Psoas muscle (tissue), 8 donors: Measurements from ENCODE around the gene UXS1. TPM values are rescaled to one million over a fixed set of nuclear protein-coding genes. Genes with fewer than 3 reads are reported as not detected.
A peak's percentile ranks its signal among the peaks of the same experiment; 100 is the strongest.

Experiments used
- ATAC-seq, 4 donors: fragments of 200-7000 bp; cut with Tn5 transposase; one replicate each; pipeline ENCODE4 v1.9.1; 2020; ENCODE audit warnings: moderate library complexity in 3 of 4, mild to moderate bottlenecking in 2 of 4
- DNase-seq, 2 donors: peaks; one replicate each; pipeline ENCODE4 v3.0.0-alpha.2; 2020
- H3K27ac ChIP-seq: fragments of 200-600 bp; one replicate; pipeline ENCODE4 v1.8.0; 2022
- H3K27me3 ChIP-seq, 3 donors: fragments of 200-600 bp in 1 of 3; one replicate each; pipeline versions ENCODE4 v1.6.1 to v1.8.0; 2013 to 2022; ENCODE audit warnings: low read length in 2 of 3, mild to moderate bottlenecking in 2 of 3, moderate library complexity in 1 of 3; ENCODE audit not compliant: insufficient read depth in 3 of 3
- H3K36me3 ChIP-seq, 2 donors: fragments of 200-600 bp in 1 of 2; one replicate each; pipeline versions ENCODE4 v1.6.1 to v1.8.0; 2013 to 2022; ENCODE audit warnings: low read depth in 1 of 2, mild to moderate bottlenecking in 1 of 2, moderate library complexity in 1 of 2; ENCODE audit not compliant: insufficient read depth in 1 of 2
- H3K4me1 ChIP-seq: fragments of 200-600 bp; one replicate; pipeline ENCODE4 v1.8.0; 2022
- H3K4me3 ChIP-seq: fragments of 200-600 bp; one replicate; pipeline ENCODE4 v1.8.0; 2022; ENCODE audit warnings: mild to moderate bottlenecking
- H3K9me3 ChIP-seq: fragments of 200-600 bp; one replicate; pipeline ENCODE4 v1.8.0; 2022
- CTCF ChIP-seq: fragments of 200-600 bp; IDR thresholded peaks from one replicate; pipeline ENCODE4 v1.8.0; 2022; ENCODE audit warnings: antibody characterized with exemption
- WGBS, 3 donors: extraction: QIAGEN DNeasy Blood & Tissue Kit; methylation state at CpG; one replicate each; pipeline versions ENCODE4 v1.1.6 to v1.1.7; 2013; 5-methylcytosine and 5-hydroxymethylcytosine counted together
- intact Hi-C, 2 donors: fragments of 100-400 bp; cut with DNase I; formaldehyde crosslinking; loops; one replicate each; pipeline versions ENCODE4 v1.11.0 to v1.14.2; 2022
- polyA plus RNA-seq, 3 donors: library from polyadenylated mRNA; stranded (reverse); fragments of 200-250 nt; gene quantifications; one replicate each; pipeline ENCODE4 v1.2.3, GENCODE V29; 2013
- total RNA-seq, 4 donors: library from RNA; stranded (reverse); fragmentation: NEBNext Ultra II Directional in 2 of 4; extraction: Animal tissue kit (Norgen Biotek cat#: 25700) in 2 of 4; gene quantifications; one replicate each; pipeline versions ENCODE4 v1.2.1 to v1.2.4, GENCODE V29; 2021 to 2023
- donor health status: healthy with polysubstance abuse.
- donor health status: DM: no; HTN: no; CAD: no; lungs with moderate emphysema.
- donor health status: Bipolar disorder and iron deficiency.
- donor health status: healthy.
- donor health status: DM: yes; HTN: yes; CAD: no.
- donor health status: DM: no; HTN: no; CAD: no.
- donor health status: DM: no; HTN: no; CAD: no.
- donor health status: DM: yes; HTN: yes; CAD: no.

Gene UXS1
- total and polyA plus RNA-seq, 7 donors, result 12.2 to 36.0 (median 22.5) TPM

DNA sequence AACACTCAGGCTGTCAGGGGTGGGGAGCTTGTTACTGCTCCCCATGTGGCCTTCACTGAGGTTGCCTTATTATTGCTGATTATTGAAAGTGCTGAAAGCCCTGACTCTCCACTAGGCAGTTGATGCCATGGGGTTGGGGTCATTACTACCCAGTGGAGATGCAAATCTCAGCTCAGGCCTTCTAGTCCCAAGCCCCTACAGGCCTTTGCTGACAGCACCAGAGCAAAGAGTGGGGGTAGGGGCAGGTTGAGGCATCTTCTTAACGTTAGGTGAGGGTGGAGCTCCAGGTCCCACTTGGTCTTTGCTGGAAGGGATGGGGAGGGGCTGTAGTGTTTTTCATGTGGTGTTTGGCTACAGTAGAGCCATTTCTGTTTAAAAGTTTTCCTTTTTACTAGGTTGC is 104.5 kb downstream of the UXS1 start:
- no peak for DNase-seq
- H3K27ac ChIP-seq, result no peak overlapping the region
- intact Hi-C loops, result loop anchor here (5.0 to 10.0 kb wide), 2 partner anchors 512 to 515 kb away; no protein-coding TSS in a partner anchor
- peaks cover 3 to 20% of the 10 kb centered on the region in 2 donors for H3K36me3 ChIP-seq
- WGBS, 3 donors, result 71 to 95% (median 80%) methylated on average over 1 of the region's 1 CpG
- H3K4me1 ChIP-seq, result no peaks in the 10 kb centered on the region
- no peaks in the 10 kb centered on the region for H3K27me3 ChIP-seq
- no peak overlapping the region for H3K4me3 ChIP-seq
- TF ChIP-seq CTCF, result no peak
- no peak for ATAC-seq
- no peaks in the 10 kb centered on the region for H3K9me3 ChIP-seq

DNA sequence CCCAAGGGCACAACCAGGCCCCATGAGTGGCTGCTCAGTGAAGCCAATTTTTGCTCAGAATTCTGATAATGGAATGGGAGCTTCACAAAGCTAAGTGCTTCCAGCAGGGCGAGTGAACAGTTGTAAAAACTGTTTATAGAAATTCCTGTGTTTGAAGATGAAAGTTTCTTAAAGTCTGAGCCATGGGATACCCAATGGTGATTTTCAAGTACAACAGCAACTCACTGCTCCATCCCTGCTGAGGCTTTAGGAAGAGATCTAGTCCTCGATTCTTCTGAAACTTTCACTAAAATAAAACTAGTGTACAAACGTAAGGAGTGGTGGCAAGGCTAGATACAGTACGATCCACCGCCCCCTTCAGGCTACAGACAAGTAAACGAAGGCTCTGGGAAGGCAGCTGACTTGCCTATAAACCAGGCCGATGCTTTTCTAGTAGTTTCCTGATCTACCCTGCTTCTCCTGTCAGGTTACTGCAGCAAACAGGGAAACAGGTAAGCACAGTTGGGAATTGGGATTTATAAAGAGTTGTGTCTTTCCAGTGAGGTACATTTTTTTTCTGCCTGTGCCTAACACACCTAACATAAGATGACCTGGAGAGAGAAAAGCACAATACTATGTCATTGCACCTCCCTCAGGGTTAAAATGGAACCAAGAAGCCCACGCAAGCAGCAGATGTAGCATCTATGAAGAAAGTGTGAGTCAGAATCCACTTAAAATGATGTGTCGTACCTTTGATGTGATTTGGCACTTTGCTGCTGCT is 108.7 kb downstream of the UXS1 start:
- peak; percentile 27 for TF ChIP-seq CTCF
- Histone ChIP-seq H3K4me1 (no peaks in the 10 kb centered on the region), H3K4me3 (no peak overlapping the region), H3K27ac (no peak overlapping the region), H3K27me3 (no peaks in the 10 kb centered on the region), H3K36me3 (no peaks in the 10 kb centered on the region), H3K9me3 (no peaks in the 10 kb centered on the region)
- intact Hi-C loops, result loop anchor here in 1 of 2 donors (5.0 kb wide), 1 partner anchor 508 kb away; no protein-coding TSS in a partner anchor
- peak in 3 of 4 donors; percentile 27 to 69 (median 59) for ATAC-seq
- WGBS, 3 donors, result 54 to 71% (median 61%) methylated on average over 9 of the region's 9 CpGs
- no peak for DNase-seq

DNA sequence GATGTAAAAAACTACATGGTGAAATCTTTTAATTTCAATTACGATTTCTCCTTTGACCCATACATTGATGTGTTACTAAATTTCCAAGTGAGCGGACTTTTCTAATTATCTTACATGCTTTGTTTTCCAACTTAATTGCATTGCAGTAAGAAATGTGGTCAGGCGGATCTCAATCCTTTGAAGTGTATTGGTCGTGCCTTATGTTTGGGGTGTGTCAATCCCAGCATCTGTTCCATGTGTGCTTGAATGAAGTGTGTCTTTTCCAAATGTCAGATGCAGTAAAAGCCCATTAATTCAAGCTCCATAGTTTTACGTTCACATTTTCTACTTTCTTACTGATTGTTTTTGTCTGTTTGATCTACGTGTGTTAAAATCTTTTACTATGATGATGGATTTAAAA is 113.1 kb downstream of the UXS1 start:
- ATAC-seq, result no peak
- Histone ChIP-seq H3K36me3 (no peaks in the 10 kb centered on the region), H3K27ac (no peak overlapping the region), H3K9me3 (no peaks in the 10 kb centered on the region), H3K27me3 (no peaks in the 10 kb centered on the region), H3K4me1 (no peaks in the 10 kb centered on the region), H3K4me3 (no peak overlapping the region)
- intact Hi-C loops, result no loop called here
- WGBS, 3 donors, result 70 to 75% (median 74%) methylated on average over 6 of the region's 6 CpGs
- no peak for TF ChIP-seq CTCF
- no peak for DNase-seq

GRCh38 chr2:106078096-106078495 is 116.0 kb downstream of the UXS1 start:
- 87 to 91% (median 90%) methylated on average over 5 of the region's 5 CpGs for WGBS, 3 donors
- Histone ChIP-seq H3K4me3 (no peak overlapping the region), H3K27ac (no peak overlapping the region), H3K36me3 (no peaks in the 10 kb centered on the region), H3K27me3 (no peaks in the 10 kb centered on the region), H3K9me3 (no peaks in the 10 kb centered on the region), H3K4me1 (peaks cover 14% of the 10 kb centered on the region)
- intact Hi-C loops, result loop anchor here in 1 of 2 donors (10.0 kb wide), 1 partner anchor 333 kb away; the partner anchor contains the start of gene NCK2
- no peak for DNase-seq
- no peak for TF ChIP-seq CTCF
- no peak for ATAC-seq
